ENCODE data around the gene TMEM254. TPM values are rescaled to one million over a fixed set of nuclear protein-coding genes. Genes with fewer than 3 reads are reported as not detected.
"Not testable (repeated sequence)": the region's sequence is repeated elsewhere in the genome, so short reads cannot be mapped to it uniquely, and the experiment has no call there.

TMEM254 gene
- total RNA-seq, 1 donor from 2014 or later: 17.4 TPM

DNA sequence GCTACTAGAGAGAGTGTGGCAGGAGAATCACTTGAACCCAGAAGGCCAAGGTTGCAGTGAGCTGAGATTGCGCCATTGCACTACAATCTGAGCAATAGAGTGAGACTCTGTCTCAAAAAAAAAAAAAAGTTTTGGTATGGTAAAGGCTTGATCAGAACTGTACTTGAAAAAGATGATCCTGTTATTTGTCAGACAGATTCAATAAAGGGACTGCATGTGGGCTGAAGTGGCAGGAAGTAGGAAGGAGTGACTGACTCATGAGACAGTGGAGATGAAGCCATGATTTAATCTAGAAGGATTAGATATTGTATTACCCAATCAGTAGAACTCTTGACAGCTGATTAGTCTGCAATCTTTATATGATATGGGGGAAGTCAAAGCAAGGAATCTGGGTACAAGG, 2.7 kb upstream of the TMEM254 start:
- intact Hi-C loops (cut with micrococcal nuclease): loop anchor here (5.0 kb wide), 3 partner anchors 163 to 462 kb away; partner anchors contain the start of gene SH2D4B

DNA sequence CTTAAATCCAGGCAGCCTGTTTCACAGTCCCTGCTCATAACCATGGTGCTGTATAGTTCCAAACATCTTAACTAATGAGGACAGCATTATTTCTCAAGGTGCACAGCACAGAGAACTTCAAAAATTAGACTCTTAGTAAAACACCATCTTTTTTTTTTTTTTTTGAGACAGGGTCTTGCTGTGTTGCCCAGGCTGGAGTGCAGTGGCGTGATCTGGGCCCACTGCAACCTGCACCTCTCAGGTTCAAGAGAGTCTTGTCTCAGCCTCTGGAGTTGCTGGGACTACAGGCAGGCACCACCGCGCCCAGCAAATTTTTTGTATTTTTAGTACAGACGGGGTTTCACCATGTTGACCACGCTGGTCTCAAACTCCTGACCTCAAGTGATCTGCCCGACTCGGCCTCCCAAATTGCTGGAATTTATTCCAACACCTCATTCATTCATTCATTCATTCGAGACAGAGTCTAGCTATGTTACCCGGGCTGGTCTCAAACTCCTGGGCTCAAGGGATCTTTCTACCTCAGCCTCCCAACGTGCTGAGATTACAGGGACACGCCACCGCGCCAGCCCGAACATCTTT, 507 bp upstream of the TMEM254 start:
- intact Hi-C loops (cut with micrococcal nuclease): loop anchor here (2.0 to 5.0 kb wide), 4 partner anchors 166 to 729 kb away; partner anchors contain the start of gene SH2D4B

DNA sequence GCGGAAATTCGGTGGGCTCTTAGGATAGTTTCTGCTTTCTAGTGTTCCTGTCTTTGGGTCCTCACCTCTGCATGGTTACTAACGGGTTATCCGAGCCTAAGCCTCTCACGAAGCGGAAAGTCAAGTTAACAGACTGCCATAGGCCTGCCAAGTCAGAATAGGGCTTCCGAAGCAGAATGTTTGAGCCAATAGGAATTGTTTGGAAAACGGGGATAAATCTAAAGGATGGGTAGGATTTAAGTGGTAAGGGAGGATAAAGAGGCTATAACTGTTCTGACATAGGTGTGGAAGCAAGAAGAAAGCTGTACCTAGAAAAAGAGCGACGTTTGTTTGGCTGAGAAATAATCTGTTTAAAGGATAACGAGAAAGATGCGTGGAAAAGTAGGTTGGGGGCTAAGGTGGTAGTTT, 851 bp downstream of the TMEM254 start:
- intact Hi-C loops (cut with micrococcal nuclease): loop anchor here (1.0 to 5.0 kb wide), 7 partner anchors 108 to 731 kb away; partner anchors contain the start of genes ANXA11, SH2D4B and ZCCHC24

DNA sequence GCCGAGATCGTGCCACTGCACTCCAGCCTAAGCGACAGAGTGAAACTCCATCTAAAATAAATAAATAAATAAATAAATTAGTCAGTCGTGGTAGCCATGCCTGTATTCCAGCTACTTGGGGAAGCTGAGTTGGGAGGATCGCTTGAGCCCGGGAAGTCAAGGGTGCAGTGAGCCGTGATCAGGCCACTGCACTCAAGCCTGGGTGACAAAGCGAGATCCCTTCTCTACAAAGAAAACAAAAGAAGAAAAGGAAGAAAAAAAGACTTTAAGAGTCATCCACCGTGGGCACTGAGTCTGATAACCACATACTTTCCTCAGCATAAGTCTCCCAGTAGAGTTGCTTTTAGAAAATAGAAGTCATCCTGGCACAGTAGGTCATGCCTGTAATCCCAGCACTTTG, 2.6 kb downstream of the TMEM254 start:
- intact Hi-C loops (cut with micrococcal nuclease): no loop called here

DNA sequence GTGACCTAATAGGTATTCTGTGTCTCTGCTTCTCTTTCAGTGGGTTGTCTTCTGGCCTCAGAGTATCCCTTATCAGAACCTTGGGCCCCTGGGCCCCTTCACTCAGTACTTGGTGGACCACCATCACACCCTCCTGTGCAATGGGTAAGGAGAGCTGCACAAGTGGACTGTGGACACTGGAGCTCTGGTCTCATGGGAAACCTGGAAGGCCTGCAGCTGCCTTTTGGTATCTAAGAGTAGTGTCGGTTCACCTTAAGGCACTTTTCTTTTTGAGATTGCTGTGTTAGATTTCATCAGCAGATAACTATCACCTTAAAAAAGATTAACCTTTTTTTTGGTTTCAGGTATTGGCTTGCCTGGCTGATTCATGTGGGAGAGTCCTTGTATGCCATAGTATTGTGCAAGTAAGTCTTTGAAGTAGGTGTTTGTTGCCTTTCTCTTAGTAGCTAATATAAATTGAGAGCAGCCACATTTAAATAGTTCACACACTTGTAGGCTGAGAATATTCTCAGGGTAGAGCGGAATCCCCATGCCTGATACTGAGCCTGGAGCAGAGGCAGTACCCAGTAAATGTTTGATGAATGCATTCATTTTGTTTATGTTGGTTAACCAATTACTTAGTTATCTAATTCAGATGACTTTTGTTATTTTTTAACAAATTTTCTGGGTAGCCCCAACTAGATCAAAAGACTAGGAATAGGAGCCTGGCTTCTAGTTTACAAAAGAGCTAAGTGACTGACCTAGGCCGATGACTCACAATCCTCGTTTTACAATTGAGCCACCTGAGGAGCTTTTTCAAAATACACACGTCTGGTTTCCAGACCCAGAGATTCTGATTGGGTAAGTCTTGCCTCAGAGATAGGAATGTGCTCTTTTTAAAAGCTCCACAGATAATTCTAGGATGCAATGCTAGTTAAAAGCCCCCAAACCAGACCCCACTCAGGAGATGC, 3.6 kb downstream of the TMEM254 start:
- intact Hi-C loops (cut with micrococcal nuclease): no loop called here

DNA sequence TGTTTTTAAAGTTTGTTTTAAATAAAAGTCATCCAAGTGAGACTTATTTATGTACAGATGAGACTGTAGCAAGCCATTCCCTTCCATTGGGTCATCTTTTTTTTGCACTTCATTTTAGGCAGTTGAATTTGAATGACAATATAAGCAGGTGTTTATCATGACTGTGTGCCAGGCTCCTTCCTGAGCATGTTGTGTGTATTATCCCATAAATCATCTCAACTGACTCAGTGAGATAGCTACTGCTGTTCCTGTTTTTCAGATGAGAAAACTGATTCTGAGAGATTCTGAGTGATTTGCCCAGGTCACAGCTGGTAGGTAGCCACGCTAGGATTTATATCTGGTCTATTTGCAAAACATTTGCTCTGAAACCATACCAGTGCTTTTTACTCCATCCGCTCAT, 11.7 kb downstream of the TMEM254 start:
- intact Hi-C loops (cut with micrococcal nuclease): no loop called here

DNA sequence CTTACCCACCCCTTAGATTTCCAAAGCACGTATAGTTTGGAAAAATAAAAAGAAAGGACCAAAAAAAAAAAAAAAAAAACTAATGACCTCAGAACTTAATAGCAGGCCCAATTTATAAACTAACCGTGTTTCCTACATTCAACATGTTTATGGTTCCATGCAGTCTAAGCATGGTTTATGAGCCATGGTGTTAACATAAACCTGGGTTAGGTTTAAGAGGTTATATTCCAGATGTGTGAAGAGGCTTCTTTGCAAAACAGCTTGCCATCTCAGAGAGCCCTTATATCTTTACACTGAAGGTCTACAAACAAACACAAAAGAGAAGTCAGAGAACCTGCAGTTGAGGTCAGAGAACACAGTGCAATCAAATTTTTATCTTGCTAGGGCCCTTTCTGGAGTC, 15.8 kb downstream of the TMEM254 start:
- intact Hi-C loops (cut with micrococcal nuclease): no loop called here

DNA sequence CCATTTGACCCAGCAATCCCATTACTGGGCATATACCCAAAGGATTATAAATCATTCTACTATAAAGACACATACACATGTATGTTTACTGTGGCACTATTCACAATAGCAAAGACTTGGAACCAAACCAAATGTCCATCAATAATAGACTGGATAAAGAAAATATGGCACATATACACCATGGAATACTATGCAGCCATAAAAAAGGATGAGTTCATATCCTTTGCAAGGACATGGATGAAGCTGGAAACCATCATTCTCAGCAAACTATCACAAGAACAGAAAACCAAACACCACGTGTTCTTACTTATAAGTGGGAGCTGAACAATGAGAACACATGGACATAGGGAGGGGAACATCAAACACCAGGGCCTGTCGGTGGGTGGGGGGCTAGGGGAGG, 19.8 kb downstream of the TMEM254 start:
- intact Hi-C loops (cut with micrococcal nuclease): not testable (repeated sequence)

DNA sequence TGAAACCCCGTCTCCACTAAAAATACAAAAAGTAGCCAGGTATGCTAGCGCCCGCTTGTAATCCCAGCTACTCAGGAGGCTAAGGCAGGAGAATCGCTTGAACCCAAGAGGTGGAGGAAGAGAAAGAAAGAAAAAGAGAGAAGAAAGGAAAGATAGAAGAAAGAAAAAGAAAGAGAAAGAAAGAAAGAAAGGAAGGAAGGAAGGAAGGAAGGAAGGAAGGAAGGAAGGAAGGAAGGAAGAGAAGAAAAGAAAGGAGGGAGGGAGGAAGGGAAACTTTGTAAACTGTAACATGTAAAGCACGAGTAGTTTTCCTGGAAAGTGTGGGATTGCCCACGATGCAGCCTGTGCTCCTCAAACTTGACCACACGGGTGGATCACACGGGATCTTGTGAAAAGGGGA, 20.8 kb downstream of the TMEM254 start:
- intact Hi-C loops (cut with micrococcal nuclease): not testable (repeated sequence)

- intact Hi-C loops (cut with micrococcal nuclease): no loop called here
These were observed 21.7 kb downstream of the TMEM254 start for GRCh38 chr10:80100116-80100515.

GRCh38 chr10:80100861-80101695, 22.6 kb downstream of the TMEM254 start:
- intact Hi-C loops (cut with micrococcal nuclease): no loop called here

DNA sequence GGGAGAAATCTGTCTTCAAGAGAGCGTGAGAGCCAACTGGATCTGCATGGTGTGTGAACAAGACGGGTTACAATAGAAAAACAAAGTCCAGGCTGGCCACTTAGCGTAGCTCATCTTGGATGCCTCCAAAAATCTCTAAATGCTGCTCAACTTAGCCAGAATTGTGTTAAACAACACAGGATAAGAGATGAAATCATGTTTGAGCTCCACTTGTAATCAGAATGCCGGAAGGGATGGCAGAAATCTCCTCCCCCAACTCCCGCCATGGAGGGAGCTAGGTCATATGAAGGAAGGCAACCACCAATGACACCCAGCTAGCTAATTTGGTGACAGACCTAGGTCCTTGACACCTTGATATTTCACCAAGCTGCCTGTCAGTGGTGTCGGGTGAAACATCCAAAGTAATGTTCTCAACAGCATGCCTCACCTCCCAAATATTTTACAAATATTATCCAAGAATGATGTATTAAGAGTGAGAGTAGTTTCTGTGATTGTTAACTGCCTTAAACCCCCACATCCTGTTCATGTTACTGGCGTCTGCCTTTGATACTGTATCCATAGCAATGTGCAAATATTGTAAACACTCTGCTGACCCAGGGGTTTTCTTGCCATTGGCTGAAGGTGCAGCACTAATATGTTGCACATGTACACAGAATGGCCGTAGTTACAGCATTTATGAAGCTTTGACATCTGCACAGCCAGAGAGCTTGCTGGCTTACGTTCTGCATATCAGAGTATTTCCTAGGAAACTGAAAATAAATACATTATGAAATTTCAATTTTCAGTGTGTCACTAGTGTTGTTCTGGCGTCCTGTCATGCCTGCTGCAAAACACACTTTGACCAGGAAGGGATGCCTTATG, 25.8 kb downstream of the TMEM254 start:
- intact Hi-C loops (cut with micrococcal nuclease): no loop called here

- intact Hi-C loops (cut with micrococcal nuclease): no loop called here
These were observed 30.2 kb downstream of the TMEM254 start for GRCh38 chr10:80108576-80109239.

GRCh38 chr10:80110986-80111385, 32.5 kb downstream of the TMEM254 start:
- intact Hi-C loops (cut with micrococcal nuclease): no loop called here

- intact Hi-C loops (cut with micrococcal nuclease): no loop called here
These were observed 40.2 kb downstream of the TMEM254 start for GRCh38 chr10:80118669-80119068.

DNA sequence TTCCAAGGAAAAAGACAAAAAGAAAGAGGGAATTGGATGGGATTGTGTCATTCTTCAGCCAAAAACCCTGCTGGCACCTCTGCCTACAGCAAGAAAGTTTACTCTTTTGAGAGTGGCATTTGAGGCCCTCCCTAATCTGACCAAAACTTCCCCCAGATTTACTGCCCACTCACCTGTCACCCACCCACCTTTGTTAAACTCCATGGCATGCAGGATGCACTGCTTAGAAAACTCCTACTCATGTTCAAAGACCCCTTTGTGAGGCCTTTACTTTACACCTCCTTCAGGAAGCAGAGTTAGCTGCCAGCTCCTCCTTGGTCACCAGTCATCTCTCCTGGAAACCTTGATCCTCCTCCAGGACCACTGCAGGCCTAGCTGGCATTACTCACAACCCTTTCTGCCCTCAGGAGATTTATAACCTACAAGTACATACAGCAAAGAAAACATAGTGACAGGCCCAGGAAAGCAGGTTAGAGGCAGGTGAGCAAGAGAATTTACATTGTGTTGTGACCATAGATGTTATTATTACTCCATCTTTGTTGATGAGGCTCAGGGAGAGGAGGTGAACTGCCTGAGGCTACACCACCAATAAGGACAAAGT, 43.7 kb downstream of the TMEM254 start:
- intact Hi-C loops (cut with micrococcal nuclease): no loop called here

DNA sequence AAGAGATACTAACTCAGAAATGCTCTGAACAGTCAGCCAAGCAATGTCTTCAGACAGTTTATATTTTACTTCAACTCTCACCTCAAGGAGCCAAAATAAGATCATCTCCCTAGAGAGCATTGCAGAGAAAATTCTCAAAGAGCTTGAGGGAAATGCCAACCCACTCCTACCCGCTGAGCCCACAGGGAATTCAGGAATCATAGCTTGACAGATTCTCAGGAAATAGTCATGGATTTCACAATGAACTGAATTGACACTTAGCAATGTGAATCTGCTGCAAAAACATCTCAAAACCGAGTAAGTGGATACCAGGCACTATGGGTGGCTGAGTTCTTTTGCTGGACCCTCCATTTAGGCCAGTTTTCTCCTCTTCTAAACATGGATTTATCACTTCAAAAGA, 44.3 kb downstream of the TMEM254 start:
- intact Hi-C loops (cut with micrococcal nuclease): no loop called here

GRCh38 chr10:80126876-80127275, 48.4 kb downstream of the TMEM254 start:
- intact Hi-C loops (cut with micrococcal nuclease): no loop called here

GRCh38 chr10:80131499-80131901, 53.0 kb downstream of the TMEM254 start:
- intact Hi-C loops (cut with micrococcal nuclease): loop anchor here (2.0 kb wide), 1 partner anchor 73 kb away; no protein-coding TSS in a partner anchor
